ENCODE measurements around the gene CTNNA2.

CTNNA2 gene

GRCh38 chr2:79757526-79757925 is 244.7 kb downstream of the CTNNA2 start:
- Histone ChIP-seq H3K27me3 (ENCODE audit: control insufficient read depth, insufficient read depth, low read length) (no peaks in the 10 kb centered on the region), H3K36me3 (ENCODE audit: control insufficient read depth, low read depth, low read length) (no peaks in the 10 kb centered on the region), H3K27ac (ENCODE audit: low read length) (no peak overlapping the region), H3K9me3 (ENCODE audit: control insufficient read depth, low read depth, low read length) (no peaks in the 10 kb centered on the region), H3K4me3 (ENCODE audit: low read length) (no peak overlapping the region), H3K9ac (ENCODE audit: low read length) (no peak overlapping the region), H3K4me1 (ENCODE audit: control insufficient read depth, low read depth, low read length) (peaks cover 5% of the 10 kb centered on the region)

DNA sequence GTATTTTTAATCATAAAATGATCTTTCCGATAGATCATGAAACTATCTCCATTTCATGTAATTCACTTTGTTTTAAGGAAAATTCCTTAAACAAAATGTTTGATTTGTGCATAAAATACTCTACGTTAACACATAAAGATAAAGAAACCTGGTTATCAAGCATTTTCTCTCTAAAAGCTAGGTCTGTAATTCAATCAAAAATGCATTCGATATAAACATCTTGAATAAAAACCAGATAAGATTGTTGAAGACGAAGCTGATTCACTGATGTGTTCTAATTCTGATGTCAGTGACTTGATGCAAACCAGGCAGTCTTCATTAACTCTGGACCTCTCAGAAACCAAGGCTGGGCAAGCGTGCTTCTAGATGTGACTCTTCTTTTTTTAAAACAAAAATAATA is 245.2 kb downstream of the CTNNA2 start:
- Histone ChIP-seq H3K9ac (ENCODE audit: low read length) (no peak overlapping the region), H3K36me3 (ENCODE audit: control insufficient read depth, low read depth, low read length) (no peaks in the 10 kb centered on the region)

GRCh38 chr2:79758749-79759282 is 246.0 kb downstream of the CTNNA2 start:
- Histone ChIP-seq H3K9me3 (ENCODE audit: control insufficient read depth, low read depth, low read length) (no peaks in the 10 kb centered on the region), H3K27ac (ENCODE audit: low read length) (no peak overlapping the region), H3K9ac (ENCODE audit: low read length) (no peak overlapping the region), H3K4me3 (ENCODE audit: low read length) (no peak overlapping the region), H3K27me3 (ENCODE audit: control insufficient read depth, insufficient read depth, low read length) (no peaks in the 10 kb centered on the region), H3K36me3 (ENCODE audit: control insufficient read depth, low read depth, low read length) (no peaks in the 10 kb centered on the region), H3K4me1 (ENCODE audit: control insufficient read depth, low read depth, low read length) (peaks cover 5% of the 10 kb centered on the region)

More for the DNA sequence above, 245.2 kb downstream of the CTNNA2 start:
- Histone ChIP-seq H3K4me3 (ENCODE audit: low read length) (no peak overlapping the region), H3K27ac (ENCODE audit: low read length) (no peak overlapping the region), H3K27me3 (ENCODE audit: control insufficient read depth, insufficient read depth, low read length) (no peaks in the 10 kb centered on the region), H3K9me3 (ENCODE audit: control insufficient read depth, low read depth, low read length) (no peaks in the 10 kb centered on the region), H3K4me1 (ENCODE audit: control insufficient read depth, low read depth, low read length) (peaks cover 5% of the 10 kb centered on the region)

DNA sequence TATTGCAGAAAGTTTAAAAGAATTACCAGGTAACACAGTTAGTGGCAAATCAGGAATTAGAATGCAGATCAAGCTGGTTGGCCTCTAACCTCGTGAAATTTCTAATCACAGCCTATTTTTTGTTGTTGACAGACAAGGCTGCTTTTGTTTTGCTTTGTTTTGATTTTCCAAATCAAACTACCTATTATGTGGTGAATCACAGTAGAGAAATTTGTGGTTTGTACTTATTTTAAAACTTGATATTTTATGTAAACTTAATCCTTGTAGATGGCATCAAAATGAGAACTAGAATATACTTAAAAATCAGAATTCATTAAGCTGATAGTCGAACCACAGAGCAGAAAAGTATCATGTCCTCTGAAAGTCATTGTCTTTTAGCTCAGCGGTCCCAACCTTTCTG is 258.1 kb downstream of the CTNNA2 start:
- Histone ChIP-seq H3K4me1 (ENCODE audit: control insufficient read depth, low read depth, low read length) (no peaks in the 10 kb centered on the region), H3K4me3 (ENCODE audit: low read length) (no peak overlapping the region), H3K27ac (ENCODE audit: low read length) (no peak overlapping the region), H3K27me3 (ENCODE audit: control insufficient read depth, insufficient read depth, low read length) (no peaks in the 10 kb centered on the region), H3K36me3 (ENCODE audit: control insufficient read depth, low read depth, low read length) (no peaks in the 10 kb centered on the region), H3K9ac (ENCODE audit: low read length) (no peak overlapping the region), H3K9me3 (ENCODE audit: control insufficient read depth, low read depth, low read length) (no peaks in the 10 kb centered on the region)

DNA sequence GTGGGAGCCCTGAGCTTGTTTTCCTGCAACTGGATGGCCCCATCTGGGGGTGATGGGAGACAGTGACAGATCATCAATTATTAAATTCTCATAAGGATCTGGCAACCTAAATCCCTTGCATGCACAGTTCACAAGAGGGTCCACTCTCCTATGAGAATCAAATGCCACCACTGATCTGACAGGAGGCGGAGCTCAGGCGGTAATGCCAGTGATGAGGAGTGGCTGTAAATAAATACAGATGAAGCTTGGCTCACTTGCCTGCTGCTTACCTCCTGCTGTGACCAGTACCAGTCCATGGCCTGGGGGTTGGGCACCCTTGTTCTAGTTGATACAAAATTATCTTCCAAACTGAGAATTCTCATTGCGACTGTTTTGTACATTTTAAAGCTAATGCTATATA is 258.6 kb downstream of the CTNNA2 start:
- no peak overlapping the region for H3K27ac ChIP-seq (ENCODE audit: low read length)
- H3K27me3 ChIP-seq (ENCODE audit: control insufficient read depth, insufficient read depth, low read length), result no peaks in the 10 kb centered on the region
- H3K4me1 ChIP-seq (ENCODE audit: control insufficient read depth, low read depth, low read length), result no peaks in the 10 kb centered on the region
- H3K36me3 ChIP-seq (ENCODE audit: control insufficient read depth, low read depth, low read length), result no peaks in the 10 kb centered on the region
- no peak overlapping the region for H3K9ac ChIP-seq (ENCODE audit: low read length)
- no peak overlapping the region for H3K4me3 ChIP-seq (ENCODE audit: low read length)
- H3K9me3 ChIP-seq (ENCODE audit: control insufficient read depth, low read depth, low read length), result no peaks in the 10 kb centered on the region

GRCh38 chr2:79774016-79774415 is 261.2 kb downstream of the CTNNA2 start:
- Histone ChIP-seq H3K27me3 (ENCODE audit: control insufficient read depth, insufficient read depth, low read length) (no peaks in the 10 kb centered on the region), H3K9ac (ENCODE audit: low read length) (no peak overlapping the region), H3K27ac (ENCODE audit: low read length) (no peak overlapping the region), H3K9me3 (ENCODE audit: control insufficient read depth, low read depth, low read length) (no peaks in the 10 kb centered on the region), H3K4me1 (ENCODE audit: control insufficient read depth, low read depth, low read length) (no peaks in the 10 kb centered on the region), H3K4me3 (ENCODE audit: low read length) (no peak overlapping the region), H3K36me3 (ENCODE audit: control insufficient read depth, low read depth, low read length) (no peaks in the 10 kb centered on the region)

GRCh38 chr2:79776461-79776860 is 263.6 kb downstream of the CTNNA2 start:
- Histone ChIP-seq H3K9ac (ENCODE audit: low read length) (no peak overlapping the region), H3K27me3 (ENCODE audit: control insufficient read depth, insufficient read depth, low read length) (no peaks in the 10 kb centered on the region), H3K4me1 (ENCODE audit: control insufficient read depth, low read depth, low read length) (peaks cover 4% of the 10 kb centered on the region), H3K9me3 (ENCODE audit: control insufficient read depth, low read depth, low read length) (no peaks in the 10 kb centered on the region), H3K4me3 (ENCODE audit: low read length) (no peak overlapping the region), H3K27ac (ENCODE audit: low read length) (no peak overlapping the region), H3K36me3 (ENCODE audit: control insufficient read depth, low read depth, low read length) (no peaks in the 10 kb centered on the region)

DNA sequence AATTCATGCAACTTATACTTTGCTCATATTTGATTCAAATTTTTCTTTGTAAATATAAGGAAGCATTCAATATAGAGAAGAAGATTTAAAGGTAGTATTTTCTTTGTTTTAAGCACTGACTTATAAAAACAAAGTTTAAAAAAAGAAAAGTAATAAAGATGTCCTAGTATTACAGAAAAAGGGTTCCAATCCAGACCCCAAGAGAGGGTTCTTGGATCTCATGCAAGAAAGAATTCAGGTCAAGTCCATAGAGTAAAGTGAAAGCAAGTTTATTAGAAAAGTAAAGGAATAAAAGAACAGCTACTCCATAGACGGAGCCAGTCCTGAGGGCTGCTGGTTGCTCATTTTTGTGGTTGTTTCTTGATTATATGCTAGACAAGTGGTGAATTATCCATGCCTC is 267.9 kb downstream of the CTNNA2 start:
- Histone ChIP-seq H3K9me3 (ENCODE audit: control insufficient read depth, low read depth, low read length) (no peaks in the 10 kb centered on the region), H3K9ac (ENCODE audit: low read length) (no peak overlapping the region), H3K4me1 (ENCODE audit: control insufficient read depth, low read depth, low read length) (peaks cover 15% of the 10 kb centered on the region), H3K36me3 (ENCODE audit: control insufficient read depth, low read depth, low read length) (no peaks in the 10 kb centered on the region), H3K27me3 (ENCODE audit: control insufficient read depth, insufficient read depth, low read length) (no peaks in the 10 kb centered on the region), H3K4me3 (ENCODE audit: low read length) (no peak overlapping the region), H3K27ac (ENCODE audit: low read length) (no peak overlapping the region)

- no peaks in the 10 kb centered on the region for H3K36me3 ChIP-seq (ENCODE audit: control insufficient read depth, low read depth, low read length)
- peaks cover 15% of the 10 kb centered on the region for H3K4me1 ChIP-seq (ENCODE audit: control insufficient read depth, low read depth, low read length)
- no peaks in the 10 kb centered on the region for H3K27me3 ChIP-seq (ENCODE audit: control insufficient read depth, insufficient read depth, low read length)
- no peak overlapping the region for H3K4me3 ChIP-seq (ENCODE audit: low read length)
- H3K27ac ChIP-seq (ENCODE audit: low read length), result peak overlapping the region; percentile 20
- no peak overlapping the region for H3K9ac ChIP-seq (ENCODE audit: low read length)
- no peaks in the 10 kb centered on the region for H3K9me3 ChIP-seq (ENCODE audit: control insufficient read depth, low read depth, low read length)
Observed at GRCh38 chr2:79782576-79783452, 270.0 kb downstream of the CTNNA2 start.

GRCh38 chr2:79788952-79789651 is 276.3 kb downstream of the CTNNA2 start:
- Histone ChIP-seq H3K36me3 (ENCODE audit: control insufficient read depth, low read depth, low read length) (no peaks in the 10 kb centered on the region), H3K27me3 (ENCODE audit: control insufficient read depth, insufficient read depth, low read length) (no peaks in the 10 kb centered on the region), H3K27ac (ENCODE audit: low read length) (no peak overlapping the region), H3K9me3 (ENCODE audit: control insufficient read depth, low read depth, low read length) (no peaks in the 10 kb centered on the region), H3K4me1 (ENCODE audit: control insufficient read depth, low read depth, low read length) (no peaks in the 10 kb centered on the region), H3K9ac (ENCODE audit: low read length) (no peak overlapping the region), H3K4me3 (ENCODE audit: low read length) (no peak overlapping the region)

DNA sequence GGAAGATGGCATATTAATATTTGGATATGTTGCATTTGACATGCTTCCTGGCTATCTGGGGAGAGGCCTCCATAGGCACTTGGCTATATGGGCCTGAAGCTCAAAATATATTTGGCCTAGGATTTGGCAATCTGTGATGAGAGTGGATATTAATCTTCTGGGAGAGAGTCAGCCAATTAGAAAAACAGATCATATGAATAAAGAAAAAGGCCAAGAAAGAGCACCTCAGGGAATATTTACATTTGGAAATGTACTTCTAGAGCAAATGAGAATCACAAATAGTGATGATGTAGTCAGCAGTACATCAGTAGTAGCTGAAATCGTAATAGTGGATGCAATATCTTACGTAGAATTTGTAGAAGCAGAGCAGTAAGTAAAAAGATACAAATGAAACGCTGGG is 277.0 kb downstream of the CTNNA2 start:
- no peaks in the 10 kb centered on the region for H3K27me3 ChIP-seq (ENCODE audit: control insufficient read depth, insufficient read depth, low read length)

More for the DNA sequence above, 277.0 kb downstream of the CTNNA2 start:
- H3K27ac ChIP-seq (ENCODE audit: low read length), result no peak overlapping the region
- H3K9ac ChIP-seq (ENCODE audit: low read length), result no peak overlapping the region
- no peaks in the 10 kb centered on the region for H3K4me1 ChIP-seq (ENCODE audit: control insufficient read depth, low read depth, low read length)
- no peaks in the 10 kb centered on the region for H3K36me3 ChIP-seq (ENCODE audit: control insufficient read depth, low read depth, low read length)
- H3K4me3 ChIP-seq (ENCODE audit: low read length), result no peak overlapping the region
- H3K9me3 ChIP-seq (ENCODE audit: control insufficient read depth, low read depth, low read length), result no peaks in the 10 kb centered on the region
